Stimulated activated CD8-positive, alpha-beta memory T cell treated with anti-CD3 and anti-CD28 coated beads, Interleukin-15, amount 100 ng/mL, for 1 hour (primary cell): ENCODE data around the gene PRKACA.

Source experiments
- DNase-seq: peaks from one replicate; pipeline ENCODE4 v3.0.0-alpha.2; 2020; ENCODE audit warnings: low read depth

The PRKACA gene

GRCh38 chr19:14117668-14118164, at the start of gene PRKACA:
PRKACA (minus strand) TSS chr19:14117762; CDS start chr19:14117547, 215 bp downstream.
- peak; percentile 93 for DNase-seq

DNA sequence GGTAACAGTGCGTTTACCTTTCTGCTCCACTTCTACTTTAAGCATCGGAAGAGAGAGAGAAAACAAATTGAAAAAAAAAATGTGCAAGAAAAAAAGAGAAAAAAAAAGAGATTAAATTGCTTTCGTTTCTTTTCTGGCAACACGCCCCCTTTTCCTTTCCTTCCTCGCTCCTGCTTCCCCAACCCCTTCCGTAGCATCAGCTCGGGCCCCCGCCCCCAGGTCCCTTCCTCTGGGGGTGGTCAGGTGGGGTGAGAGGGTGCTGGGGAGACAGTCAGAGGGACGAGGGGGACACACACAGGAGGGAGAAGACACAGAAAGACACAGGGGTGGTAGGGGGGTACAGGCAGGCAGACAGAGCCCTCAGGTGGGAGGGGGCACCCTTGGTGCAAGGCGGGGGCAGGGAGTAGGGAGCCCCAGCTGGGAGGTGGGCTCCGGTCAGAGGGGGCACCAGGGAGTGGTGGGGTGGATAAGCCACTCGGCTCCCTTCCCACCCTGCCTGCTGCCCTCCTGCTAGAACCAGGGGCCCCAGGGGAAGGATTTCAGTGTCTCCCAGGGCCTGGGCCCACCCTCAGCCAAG, 49.5 kb upstream of the PRKACA start:
- DNase-seq, result no peak

DNA sequence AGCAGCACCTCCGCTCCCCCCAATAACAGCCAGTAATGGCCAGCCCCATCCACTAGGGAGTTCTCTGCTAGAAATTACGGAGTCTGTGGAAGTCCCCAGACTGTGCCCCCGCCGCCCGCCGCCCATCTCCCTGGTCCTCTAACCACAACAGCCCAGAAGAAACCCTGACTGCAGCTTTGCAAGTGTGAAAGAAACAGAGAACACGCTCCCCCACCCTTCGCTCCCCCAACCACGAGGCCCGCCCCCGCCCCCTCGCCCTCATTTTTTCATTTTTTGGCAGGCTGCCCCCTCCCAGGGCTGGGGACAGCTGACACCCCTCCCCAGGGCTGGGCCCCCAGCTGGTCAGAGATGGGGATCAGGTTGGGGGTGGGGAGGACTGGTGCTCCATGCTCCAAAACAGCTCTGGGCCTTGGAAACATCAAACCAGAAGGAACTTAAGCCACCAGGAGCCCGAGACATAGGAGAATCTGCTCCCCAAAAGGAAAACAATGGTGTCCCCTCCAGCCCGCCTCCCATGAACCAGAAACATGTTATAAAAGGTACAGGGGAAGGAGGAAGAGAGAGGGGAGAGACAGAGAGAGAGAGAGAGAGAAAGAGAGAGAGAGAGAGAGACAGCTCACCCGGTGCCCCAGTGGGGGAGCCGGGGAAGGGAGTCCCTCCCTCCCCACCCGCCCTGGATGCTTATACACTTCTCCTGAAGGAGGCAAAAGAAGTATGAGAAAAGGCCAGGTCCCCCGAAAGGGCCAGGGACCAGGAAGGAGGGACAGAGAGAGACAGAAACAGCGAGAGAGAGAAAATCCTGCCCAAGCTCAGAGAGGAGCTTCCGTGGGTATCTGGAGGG, 48.6 kb upstream of the PRKACA start:
- DNase-seq, result no peak

- DNase-seq, result no peak
Observed at GRCh38 chr19:14164724-14165493, 47.3 kb upstream of the PRKACA start.

DNA sequence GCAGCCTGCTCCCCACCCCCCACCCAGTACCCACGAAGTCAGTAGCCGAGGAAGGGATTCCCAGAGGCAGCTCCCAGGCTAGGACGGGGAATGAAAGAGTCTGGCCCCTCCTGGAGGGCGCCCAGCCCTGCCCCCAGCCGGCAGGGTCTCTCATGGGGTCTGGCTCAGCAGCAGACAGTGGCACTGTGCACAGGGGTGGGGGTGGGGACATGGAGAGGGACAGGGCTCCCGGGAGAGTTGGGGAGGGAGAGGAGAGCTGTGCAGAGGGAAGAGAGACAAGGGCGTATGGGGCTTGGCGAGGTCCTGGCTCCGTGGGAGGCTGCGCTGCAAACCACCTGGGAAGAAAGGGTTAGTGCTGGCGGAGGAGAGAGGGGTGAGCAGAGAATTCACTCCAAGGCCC, 46.5 kb upstream of the PRKACA start:
- no peak for DNase-seq

DNA sequence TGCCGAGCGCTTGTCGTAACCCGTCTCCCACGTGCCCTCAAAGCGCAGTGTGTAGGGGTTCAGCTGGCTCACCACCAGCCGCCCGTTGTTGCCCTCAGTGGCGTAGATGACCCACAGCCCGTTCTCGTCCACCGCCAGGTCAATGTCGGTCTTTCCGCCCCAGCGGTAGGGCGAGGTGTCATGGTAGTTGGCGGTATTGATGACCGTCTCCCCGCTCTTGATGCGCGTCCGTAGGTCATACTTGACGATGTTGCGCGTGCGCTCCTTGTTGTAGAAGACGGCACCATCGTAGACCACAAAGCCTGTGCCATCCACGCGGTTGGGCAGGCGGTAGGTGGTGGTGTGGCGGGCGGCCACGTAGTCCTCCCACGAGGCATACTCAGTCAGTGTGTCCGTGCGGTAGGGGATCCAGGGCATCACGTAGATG, 45.3 kb upstream of the PRKACA start:
- DNase-seq, result no peak

- no peak for DNase-seq
Observed at GRCh38 chr19:14161305-14161704, 43.7 kb upstream of the PRKACA start.

GRCh38 chr19:14160017-14160703, 42.6 kb upstream of the PRKACA start:
- DNase-seq, result no peak

DNA sequence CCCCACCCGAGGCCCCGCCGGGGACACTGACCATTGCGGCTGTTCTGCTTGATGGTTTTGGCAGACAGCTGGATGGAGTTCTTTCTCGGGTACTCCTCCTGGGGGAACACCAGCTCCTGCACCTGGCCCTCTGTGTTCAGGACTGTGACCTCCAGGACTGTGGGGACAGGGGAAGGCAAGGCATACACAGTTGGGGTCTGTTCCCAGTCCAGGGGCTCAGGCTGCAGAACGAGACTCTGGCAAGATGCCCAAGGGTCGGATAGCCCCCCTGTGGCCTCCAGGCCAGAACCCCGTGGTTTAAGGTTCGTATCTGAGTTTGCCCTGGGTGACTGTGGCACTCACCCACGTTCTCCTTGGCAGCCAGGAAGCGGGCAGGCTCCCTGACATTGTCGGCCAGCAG, 41.5 kb upstream of the PRKACA start:
- no peak for DNase-seq

GRCh38 chr19:14158276-14159023, 40.9 kb upstream of the PRKACA start:
- no peak for DNase-seq

- DNase-seq, result no peak
Observed at GRCh38 chr19:14156971-14157717, 39.6 kb upstream of the PRKACA start.

- no peak for DNase-seq
Observed at GRCh38 chr19:14156122-14156521, 38.6 kb upstream of the PRKACA start.

- DNase-seq, result no peak
Observed at GRCh38 chr19:14155371-14155770, 37.8 kb upstream of the PRKACA start.

DNA sequence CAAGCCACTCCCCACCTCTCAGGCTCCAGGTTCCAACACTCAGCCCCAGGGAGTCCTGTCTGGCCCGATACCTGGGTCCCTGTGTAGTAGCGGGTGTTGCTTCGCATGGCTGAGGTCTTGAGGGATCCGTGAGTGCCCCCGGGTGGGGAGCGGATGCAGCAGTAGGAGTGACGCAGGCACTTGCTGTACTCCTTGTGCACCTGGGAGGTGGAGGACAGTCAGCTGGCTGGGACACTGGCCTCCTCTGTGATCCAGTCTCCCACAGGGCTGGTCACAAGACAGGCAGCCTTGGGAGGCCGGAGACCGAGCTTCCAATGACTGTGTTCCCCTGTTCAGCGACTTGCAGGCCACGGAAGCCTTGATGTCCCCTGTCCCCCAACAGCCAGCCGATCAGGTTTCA, 35.2 kb upstream of the PRKACA start:
- DNase-seq, result no peak

- no peak for DNase-seq
Observed at GRCh38 chr19:14150770-14151661, 33.5 kb upstream of the PRKACA start.

DNA sequence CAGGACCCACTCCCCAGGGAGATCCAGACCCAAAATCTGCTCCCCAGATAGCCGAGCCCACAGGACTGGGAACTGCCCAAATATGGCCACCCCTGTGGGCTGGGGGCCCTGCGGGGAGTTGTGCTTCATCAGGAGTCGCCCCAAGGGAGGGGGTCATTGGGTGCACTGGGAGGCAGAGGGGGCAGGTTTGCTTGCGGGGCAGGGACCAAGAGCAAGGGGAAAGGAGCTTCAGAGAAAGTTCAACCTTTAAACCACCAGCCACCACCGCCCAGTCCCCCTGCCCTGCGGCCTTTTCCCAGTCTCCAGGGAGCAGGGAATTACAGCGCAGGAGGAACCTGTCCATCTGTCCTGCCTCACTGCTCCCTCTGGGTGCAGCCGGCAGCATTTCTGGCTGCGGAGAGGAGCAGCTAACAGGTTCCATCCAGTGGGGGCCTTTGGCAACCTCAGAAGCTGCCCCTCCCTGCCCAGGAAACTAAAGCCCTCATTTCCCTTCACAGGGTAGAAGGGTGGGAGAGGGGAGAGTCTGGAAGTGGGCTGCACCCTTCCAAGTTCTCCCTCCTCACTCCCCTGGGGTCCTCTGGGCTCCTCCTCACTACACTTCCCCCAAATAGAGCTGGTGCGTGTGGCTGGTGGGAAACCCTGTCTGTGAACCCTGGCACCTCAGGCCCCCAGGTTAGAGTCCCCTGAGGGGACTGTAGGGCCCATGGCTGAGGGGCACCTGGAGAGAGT, 32.6 kb upstream of the PRKACA start:
- DNase-seq, result no peak

GRCh38 chr19:14149509-14149994, 32.0 kb upstream of the PRKACA start:
- DNase-seq, result peak; percentile 23

DNA sequence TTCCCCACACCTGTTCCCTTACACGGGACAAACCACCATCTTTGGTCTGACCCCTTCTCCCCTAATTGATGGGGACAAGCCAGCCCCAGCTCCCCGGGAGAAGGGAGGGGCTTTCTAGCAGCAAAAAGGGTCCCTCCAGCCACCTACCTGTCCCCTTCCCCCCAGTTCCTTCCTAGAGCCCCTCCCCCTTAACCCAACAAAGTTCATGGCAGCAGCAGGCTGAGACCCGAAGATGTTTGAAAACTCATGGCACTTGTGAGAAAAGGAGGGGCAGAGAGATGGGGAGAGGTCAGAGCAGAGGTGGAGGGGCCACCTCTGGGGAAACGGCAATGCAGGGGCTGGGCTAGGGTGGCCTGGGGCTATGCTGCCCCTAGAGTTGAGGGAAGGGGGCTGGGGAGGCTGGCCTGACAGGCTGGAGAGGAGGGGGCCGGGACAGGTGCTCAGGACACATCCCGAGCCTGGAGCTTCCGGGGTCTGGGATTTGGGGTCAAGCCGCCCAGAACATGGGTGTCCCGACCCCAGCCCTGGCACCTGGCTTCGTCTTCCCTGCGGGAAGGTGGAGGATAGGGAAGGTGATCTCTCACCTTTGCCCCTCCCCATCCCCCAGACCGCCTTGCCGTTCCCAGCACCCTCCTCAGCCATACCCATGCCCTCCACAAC, 31.3 kb upstream of the PRKACA start:
- no peak for DNase-seq
